Thyroid gland (tissue), 4 donors: ENCODE measurements around the gene KCNMB2.

Experiments
- CTCF ChIP-seq, 6 experiments: fragments of 200-600 bp in 3 of 6; fragments of 450-650 bp in 3 of 6; sonication (generic) in 3 of 6; IDR thresholded peaks; one replicate each; pipeline ENCODE4 v1.5.1; 2016 to 2019; ENCODE audit warnings: antibody characterized with exemption in 6 of 6, mild to moderate bottlenecking in 2 of 6, inconsistent platforms in 1 of 6, moderate library complexity in 1 of 6
- POLR2A ChIP-seq, 2 donors: fragments of 450-650 bp; IDR thresholded peaks; one replicate each; pipeline ENCODE4 v1.6.1; 2017; ENCODE audit warnings: antibody characterized with exemption in 2 of 2, mild to moderate bottlenecking in 2 of 2, moderate library complexity in 1 of 2

DNA sequence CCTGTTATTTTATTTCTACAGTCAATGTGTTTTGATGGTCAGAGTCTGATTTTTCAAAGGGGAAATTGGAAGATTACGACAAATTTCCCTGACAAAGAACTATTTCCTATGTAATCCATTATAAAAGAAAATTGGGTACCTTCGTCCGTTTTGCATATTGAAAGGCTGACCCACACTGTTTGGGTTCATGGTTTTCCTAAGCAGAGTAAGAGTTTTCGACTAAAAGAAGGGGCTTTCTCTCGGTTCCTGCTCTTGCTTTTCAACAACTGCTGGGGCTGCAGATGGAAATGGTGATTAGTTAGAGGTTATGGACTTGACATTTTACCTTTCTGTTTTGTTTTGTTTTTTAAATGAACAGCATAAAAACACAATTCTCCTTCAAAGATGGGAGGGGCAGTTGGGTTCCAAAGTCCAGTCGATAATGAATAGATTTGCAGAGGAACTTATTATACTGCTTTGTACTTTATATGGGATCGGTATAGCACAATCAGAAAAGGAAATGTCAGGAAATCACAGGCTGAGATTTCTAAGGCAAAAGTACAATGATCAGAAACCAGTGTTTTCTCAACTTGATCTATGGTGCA is 978 bp downstream of the KCNMB2 start:
- TF ChIP-seq CTCF (IDR thresholded peaks at IDR 0.05) (no peak), POLR2A (IDR thresholded peaks at IDR 0.05) (no peak)
